Sigmoid colon (tissue), 3 donors: ENCODE results near the gene EVI5L.

ENCODE experiments used
- POLR2A ChIP-seq, 2 donors: fragments of 450-650 bp; IDR thresholded peaks; one replicate each; pipeline ENCODE4 v1.6.1; 2016; ENCODE audit warnings: antibody characterized with exemption in 2 of 2, mild to moderate bottlenecking in 2 of 2, moderate library complexity in 2 of 2
- TF ChIP-seq, protein P1 (sequence below), 4 experiments: fragments of 450-650 bp in 3 of 4; fragments of 200-600 bp in 1 of 4; IDR thresholded peaks; one replicate each; pipeline ENCODE4 v1.5.1; 2016 to 2019; ENCODE audit warnings: antibody characterized with exemption in 4 of 4, mild to moderate bottlenecking in 3 of 4, moderate library complexity in 2 of 4

DNA sequence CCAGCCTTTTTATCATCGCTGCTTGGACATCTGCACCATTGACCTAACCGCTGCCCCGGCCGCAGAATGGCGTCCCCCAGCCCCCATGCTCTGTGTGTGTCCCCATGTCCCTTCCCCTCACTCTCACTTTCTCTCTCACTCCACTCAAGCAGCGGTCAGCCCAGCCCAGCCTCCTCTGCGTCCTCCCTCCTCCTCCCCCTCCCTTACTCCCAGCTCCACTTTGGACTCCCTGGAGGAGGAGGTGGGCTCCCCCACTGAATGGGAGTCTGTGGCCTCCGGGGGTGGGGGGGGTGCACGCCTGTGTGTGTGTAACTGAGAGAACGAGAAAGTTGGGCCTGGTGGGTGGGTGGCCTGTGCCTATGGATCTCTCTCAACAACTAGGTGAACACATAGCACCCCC is 75.8 kb downstream of the EVI5L start:
- TF ChIP-seq, protein P1, sequence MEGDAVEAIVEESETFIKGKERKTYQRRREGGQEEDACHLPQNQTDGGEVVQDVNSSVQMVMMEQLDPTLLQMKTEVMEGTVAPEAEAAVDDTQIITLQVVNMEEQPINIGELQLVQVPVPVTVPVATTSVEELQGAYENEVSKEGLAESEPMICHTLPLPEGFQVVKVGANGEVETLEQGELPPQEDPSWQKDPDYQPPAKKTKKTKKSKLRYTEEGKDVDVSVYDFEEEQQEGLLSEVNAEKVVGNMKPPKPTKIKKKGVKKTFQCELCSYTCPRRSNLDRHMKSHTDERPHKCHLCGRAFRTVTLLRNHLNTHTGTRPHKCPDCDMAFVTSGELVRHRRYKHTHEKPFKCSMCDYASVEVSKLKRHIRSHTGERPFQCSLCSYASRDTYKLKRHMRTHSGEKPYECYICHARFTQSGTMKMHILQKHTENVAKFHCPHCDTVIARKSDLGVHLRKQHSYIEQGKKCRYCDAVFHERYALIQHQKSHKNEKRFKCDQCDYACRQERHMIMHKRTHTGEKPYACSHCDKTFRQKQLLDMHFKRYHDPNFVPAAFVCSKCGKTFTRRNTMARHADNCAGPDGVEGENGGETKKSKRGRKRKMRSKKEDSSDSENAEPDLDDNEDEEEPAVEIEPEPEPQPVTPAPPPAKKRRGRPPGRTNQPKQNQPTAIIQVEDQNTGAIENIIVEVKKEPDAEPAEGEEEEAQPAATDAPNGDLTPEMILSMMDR (IDR thresholded peaks at IDR 0.05): no peak
- no peak for TF ChIP-seq POLR2A (IDR thresholded peaks at IDR 0.05)
